T-helper 1 cell (primary cell): ENCODE measurements around the gene MYLK4.

ENCODE experiments used
- DNase-seq, 5 donors: peaks; one replicate each; pipeline ENCODE4 v3.0.0-alpha.2; 2012 to 2020

MYLK4 gene

GRCh38 chr6:2624177-2624576, 126.5 kb downstream of the MYLK4 start:
- no peak for DNase-seq

- DNase-seq = no peak
Observed at GRCh38 chr6:2623295-2623694, 127.4 kb downstream of the MYLK4 start.

- DNase-seq = no peak
Observed at GRCh38 chr6:2622671-2623070, 128.1 kb downstream of the MYLK4 start.

- DNase-seq = no peak
Observed at GRCh38 chr6:2619651-2620050, 131.1 kb downstream of the MYLK4 start.

DNA sequence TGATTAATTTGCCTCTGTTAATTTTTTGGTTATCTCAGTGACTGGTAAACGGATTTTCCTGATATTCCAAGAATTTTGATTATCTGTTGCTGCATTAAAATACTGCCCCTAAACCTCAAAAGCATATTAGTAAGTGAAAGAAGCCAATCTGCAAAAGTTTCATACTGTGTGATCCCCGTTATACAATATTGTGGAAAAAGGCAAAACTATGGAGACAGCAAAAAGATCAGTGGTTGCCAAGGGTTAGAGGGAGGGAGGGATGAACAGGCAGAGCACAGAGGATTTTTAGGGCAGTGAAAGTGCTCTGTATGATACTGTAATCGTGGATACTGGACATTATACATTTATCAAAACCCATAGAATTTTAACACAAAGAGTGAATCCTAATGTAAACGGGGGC, 133.0 kb downstream of the MYLK4 start:
- no peak for DNase-seq

GRCh38 chr6:2616811-2617210, 133.9 kb downstream of the MYLK4 start:
- no peak for DNase-seq

DNA sequence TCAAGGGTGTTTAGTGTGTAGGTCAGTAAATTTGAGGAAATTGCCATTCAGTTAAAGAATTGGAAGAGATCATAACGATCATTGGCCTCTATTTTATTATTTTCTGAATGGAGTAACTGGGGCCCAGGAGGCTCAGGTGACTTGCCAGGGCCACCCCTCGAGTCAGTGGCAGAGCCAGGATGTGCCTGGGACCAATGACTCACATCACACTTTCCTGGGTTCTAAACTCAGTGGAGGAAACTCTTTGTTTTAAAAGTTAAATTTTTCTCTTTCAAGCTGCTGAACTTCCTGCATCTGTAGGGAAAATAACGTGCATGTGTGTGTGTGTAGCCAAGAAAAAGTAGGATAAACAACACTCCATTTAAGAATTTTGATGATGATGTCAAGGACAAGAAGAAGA, 135.5 kb downstream of the MYLK4 start:
- DNase-seq = no peak

GRCh38 chr6:2614846-2615245, 135.9 kb downstream of the MYLK4 start:
- DNase-seq = no peak

DNA sequence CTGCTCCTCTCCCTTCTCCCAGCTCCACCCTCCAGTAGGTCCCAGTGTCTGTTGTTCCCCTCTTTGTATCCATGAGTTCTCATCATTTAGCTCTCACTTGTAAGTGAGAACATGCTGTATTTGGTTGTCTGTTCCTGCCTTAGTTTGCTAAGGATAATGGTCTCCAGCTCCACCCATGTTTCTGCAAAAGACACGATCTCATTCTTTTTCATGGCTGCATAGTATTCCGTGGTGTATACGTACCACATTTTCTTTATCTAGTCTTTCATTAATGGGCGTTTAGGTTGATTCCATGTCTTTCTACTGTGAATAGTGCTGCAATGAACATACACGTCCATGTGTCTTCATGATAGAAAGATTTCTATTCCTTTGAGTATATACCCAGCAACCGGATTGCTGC, 136.6 kb downstream of the MYLK4 start:
- no peak for DNase-seq
